Testis (tissue), 2 donors: Measurements from ENCODE around the gene DCP1A.

Source experiments
- CTCF ChIP-seq, 3 experiments: fragments of 450-650 bp in 2 of 3; fragments of 200-600 bp in 1 of 3; sonication (generic) in 1 of 3; IDR thresholded peaks; one replicate each; pipeline ENCODE4 v1.5.1; 2016 to 2019; ENCODE audit warnings: antibody characterized with exemption in 3 of 3, mild to moderate bottlenecking in 2 of 3, moderate library complexity in 1 of 3
- POLR2A ChIP-seq: fragments of 450-650 bp; IDR thresholded peaks from one replicate; pipeline ENCODE4 v1.6.1; 2017; ENCODE audit warnings: antibody characterized with exemption, mild to moderate bottlenecking, moderate library complexity

GRCh38 chr3:53263907-53264306 is 83.4 kb downstream of the DCP1A start:
- TF ChIP-seq CTCF (IDR thresholded peaks at IDR 0.05): no peak
- no peak for TF ChIP-seq POLR2A
